ENCODE data around the gene TCF7L2.
A peak's percentile ranks its signal among the peaks of the same experiment; 100 is the strongest.
"Not testable (repeated sequence)": the region's sequence is repeated elsewhere in the genome, so short reads cannot be mapped to it uniquely, and the experiment has no call there.

TCF7L2 gene

DNA sequence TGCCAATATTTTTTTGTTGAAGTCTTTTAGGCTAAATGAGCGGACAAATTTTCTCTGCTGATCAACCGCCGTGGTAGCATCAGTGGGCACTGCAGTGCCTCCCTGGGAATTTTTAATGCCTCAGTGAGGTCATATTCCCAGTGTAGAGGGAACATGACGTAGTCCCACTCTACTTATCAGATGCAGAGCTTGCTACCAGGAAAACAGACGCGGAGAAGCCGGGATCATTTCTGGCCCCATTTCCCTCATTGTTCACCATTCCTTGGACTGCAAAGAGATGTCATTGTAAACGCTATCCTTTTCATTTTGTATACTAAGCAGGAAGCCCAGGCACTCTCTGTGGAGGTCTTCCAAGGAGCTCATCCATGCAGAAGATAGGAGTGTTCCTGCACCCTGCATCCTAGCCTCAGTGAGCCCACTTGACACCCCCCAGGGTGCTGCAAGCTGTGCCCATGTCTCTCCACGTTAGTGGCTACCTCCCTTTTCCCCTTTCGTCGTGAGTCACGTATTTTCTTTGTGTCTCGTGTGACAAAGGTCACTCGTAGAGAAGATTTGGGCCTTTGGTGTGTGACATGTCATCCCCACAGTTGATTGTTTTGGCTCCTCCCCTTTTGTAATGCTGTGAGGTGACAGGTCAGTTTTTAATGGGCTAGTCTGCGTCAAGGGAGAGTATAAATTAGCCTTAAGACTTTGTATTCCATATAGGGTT lies 145.5 kb downstream of the TCF7L2 start:
- no peaks in the 10 kb centered on the region for H3K27me3 ChIP-seq (ENCODE audit: low read depth)
- no peak overlapping the region for H3K4me3 ChIP-seq
- in situ Hi-C loops (cut with MboI; ENCODE audit: low sequenced_read_pairs) = no loop called here
- peaks cover 11% of the 10 kb centered on the region for H3K4me1 ChIP-seq
- no peaks in the 10 kb centered on the region for H3K9me3 ChIP-seq
- no peak for DNase-seq (ENCODE audit: low spot score in 2 of 2)
- H3K36me3 ChIP-seq (replicated peaks) = 0 out of 2 replicates have a peak, but pooled peaks cover 3% of the 10 kb centered on the region

DNA sequence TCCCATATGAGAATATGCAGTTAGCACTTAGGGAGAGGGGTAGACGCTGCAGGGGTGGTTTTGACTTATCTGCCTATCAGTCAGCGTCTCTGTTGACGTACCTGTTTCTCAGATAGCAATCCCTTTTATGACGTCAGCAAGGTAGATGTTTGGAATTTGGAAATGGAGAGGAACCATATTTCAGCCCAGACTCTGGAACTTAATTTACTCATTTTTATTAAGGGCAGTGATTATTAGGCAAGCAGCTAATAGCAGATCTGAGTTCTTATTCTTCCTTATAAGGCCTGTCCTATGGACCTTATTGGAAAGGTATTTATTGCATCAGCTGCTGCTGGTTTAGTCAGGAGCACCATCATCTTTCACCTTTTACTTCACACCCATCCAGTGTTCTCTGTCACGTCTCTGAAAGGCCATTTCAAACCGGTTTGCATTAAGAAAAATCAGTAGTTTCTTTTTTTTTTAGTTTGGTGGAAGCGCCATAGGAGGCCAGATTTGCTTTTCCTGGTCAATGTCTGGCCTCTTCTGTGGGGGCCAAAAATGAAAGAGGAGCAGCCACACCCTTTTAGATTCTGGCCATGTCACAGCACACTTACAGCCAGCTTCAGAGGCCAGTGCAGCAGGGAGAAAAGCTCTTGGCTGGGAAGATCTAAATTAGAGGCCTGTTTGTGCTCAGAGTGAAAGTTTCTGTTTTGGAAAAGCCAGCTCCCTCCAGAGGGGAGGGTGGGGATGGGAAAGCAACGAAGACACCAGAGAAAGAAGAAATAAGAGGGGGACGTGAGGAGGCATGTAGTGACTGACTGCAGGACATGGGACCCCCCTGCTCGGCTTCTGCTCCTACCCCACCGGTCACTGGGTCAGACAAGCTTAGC lies 146.3 kb downstream of the TCF7L2 start:
- Histone ChIP-seq H3K9me3 (no peaks in the 10 kb centered on the region), H3K4me1 (peaks cover 11% of the 10 kb centered on the region), H3K36me3 (replicated peaks) (0 out of 2 replicates have a peak, but pooled peaks cover 3% of the 10 kb centered on the region), H3K27me3 (ENCODE audit: low read depth) (no peaks in the 10 kb centered on the region), H3K4me3 (no peak overlapping the region)
- in situ Hi-C loops (cut with MboI; ENCODE audit: low sequenced_read_pairs) = no loop called here
- no peak for DNase-seq (ENCODE audit: low spot score in 2 of 2)

DNA sequence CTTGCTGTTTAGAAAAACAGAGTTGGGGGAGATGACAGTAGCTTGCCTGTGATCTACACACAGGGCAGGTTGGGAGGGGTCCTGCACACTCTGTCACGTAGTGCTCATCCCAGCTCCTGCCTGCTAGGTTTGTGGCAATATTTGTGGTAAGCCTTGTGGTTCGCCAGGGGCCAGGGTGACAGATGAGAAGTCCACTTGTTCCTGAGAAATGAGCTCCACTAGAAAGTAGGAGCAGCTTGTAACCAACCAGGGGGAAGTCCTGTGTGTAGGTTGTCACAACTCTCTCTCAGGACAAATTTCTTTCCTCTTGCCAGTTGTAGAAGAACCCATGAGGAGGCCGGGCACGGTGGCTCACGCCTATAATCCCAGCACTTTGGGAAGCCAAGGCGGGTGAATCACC lies 147.0 kb downstream of the TCF7L2 start:
- DNase-seq (ENCODE audit: low spot score in 2 of 2) = no peak
- H3K4me1 ChIP-seq = peaks cover 11% of the 10 kb centered on the region
- H3K36me3 ChIP-seq (replicated peaks) = 0 out of 2 replicates have a peak, but pooled peaks cover 3% of the 10 kb centered on the region
- H3K9me3 ChIP-seq = no peaks in the 10 kb centered on the region
- in situ Hi-C loops (cut with MboI; ENCODE audit: low sequenced_read_pairs) = no loop called here
- no peak overlapping the region for H3K4me3 ChIP-seq
- H3K27me3 ChIP-seq (ENCODE audit: low read depth) = no peaks in the 10 kb centered on the region

DNA sequence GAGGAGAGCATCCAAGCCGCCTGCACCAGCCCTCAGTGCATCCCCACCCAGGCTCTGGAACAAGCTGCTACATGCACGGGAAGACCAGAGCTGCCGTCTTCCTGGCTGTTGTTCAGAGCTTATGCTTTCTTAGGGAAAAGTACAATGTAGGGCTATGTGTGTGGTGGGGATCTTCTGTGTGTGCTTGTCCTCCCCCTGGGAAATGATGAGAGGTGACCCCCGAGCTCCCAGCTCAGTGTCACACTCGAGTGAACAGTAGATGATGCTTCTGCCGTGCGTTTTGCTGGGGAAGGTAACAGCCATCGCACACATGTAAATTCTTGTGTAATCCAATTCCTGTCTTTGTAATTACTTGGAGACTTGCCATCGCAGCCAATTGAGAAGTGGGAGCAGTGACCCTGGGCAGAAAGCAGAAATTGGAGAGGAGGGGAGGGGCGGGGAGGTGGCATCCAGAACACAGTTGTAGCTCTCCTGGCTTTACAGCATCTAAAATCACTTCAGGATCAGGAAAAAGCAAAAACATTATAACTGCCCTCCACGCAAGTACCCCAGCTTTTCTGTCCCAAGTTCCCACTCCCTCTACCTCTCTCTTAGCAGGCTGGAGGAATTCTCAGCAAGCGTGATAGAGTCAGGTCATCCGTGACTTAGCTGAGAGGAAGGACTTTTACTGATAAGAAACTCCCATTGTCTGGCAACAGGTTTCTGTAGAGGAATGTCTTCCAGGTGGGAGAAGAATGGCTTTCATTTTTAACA lies 149.6 kb downstream of the TCF7L2 start:
- in situ Hi-C loops (cut with MboI; ENCODE audit: low sequenced_read_pairs) = no loop called here

GRCh38 chr10:113100281-113100680 lies 150.2 kb downstream of the TCF7L2 start:
- Histone ChIP-seq H3K4me1 (no peaks in the 10 kb centered on the region; the same call in 1 of the 2 replicates), H3K4me3 (no peak overlapping the region), H3K36me3 (replicated peaks) (no peaks in the 10 kb centered on the region), H3K27me3 (ENCODE audit: low read depth) (no peaks in the 10 kb centered on the region), H3K9me3 (no peaks in the 10 kb centered on the region)
- no peak for DNase-seq (ENCODE audit: low spot score in 2 of 2)
- in situ Hi-C loops (cut with MboI; ENCODE audit: low sequenced_read_pairs) = no loop called here

More for the DNA sequence above, 149.6 kb downstream of the TCF7L2 start:
- H3K27me3 ChIP-seq (ENCODE audit: low read depth) = no peaks in the 10 kb centered on the region
- DNase-seq (ENCODE audit: low spot score in 2 of 2) = peak in 1 of 2 experiments; percentile 45
- no peaks in the 10 kb centered on the region for H3K36me3 ChIP-seq (replicated peaks)
- H3K9me3 ChIP-seq = no peaks in the 10 kb centered on the region
- H3K4me1 ChIP-seq = no peaks in the 10 kb centered on the region; the same call in 1 of the 2 replicates
- H3K4me3 ChIP-seq = no peak overlapping the region

DNA sequence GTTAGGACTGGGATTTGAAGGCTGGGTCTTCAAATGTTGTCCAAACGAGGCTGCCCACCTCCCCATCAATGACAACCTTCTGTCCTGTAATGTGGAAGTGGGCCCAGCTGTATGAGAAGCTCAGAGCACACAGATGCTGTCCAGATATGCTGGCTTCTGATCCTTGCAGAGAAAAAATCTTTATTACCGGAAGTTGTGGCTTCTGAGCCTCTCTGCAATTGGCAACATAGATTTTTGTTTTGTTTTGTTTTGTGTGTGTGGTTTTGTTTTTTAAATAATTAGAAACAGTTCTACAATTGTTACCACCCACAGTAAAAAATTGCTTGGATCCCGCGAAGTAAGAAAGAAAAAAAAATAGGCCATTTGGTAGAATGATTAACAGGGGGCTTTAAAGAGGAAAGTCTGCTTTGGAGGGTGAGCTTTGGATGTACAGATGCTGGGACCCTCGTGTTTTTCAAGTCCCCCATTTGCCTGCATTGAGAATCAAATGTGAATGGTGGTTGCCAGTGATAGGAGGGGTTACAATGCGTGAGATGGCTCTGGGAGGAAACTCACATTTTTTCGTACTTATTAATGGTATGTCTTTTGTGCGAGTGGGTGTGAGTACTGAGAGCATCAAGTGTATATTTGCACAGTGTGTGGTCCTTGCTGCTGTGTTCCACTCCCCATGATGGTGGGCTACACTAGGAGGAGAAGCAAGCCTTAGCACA lies 153.2 kb downstream of the TCF7L2 start:
- H3K4me1 ChIP-seq = peaks cover 6% of the 10 kb centered on the region
- no peak for DNase-seq (ENCODE audit: low spot score in 2 of 2)
- H3K4me3 ChIP-seq = no peak overlapping the region
- H3K27me3 ChIP-seq (ENCODE audit: low read depth) = no peaks in the 10 kb centered on the region
- in situ Hi-C loops (cut with MboI; ENCODE audit: low sequenced_read_pairs) = no loop called here
- no peaks in the 10 kb centered on the region for H3K36me3 ChIP-seq (replicated peaks)
- H3K9me3 ChIP-seq = no peaks in the 10 kb centered on the region

GRCh38 chr10:113104047-113104446 lies 154.0 kb downstream of the TCF7L2 start:
- Histone ChIP-seq H3K4me3 (no peak overlapping the region), H3K4me1 (peaks cover 14% of the 10 kb centered on the region), H3K9me3 (no peaks in the 10 kb centered on the region), H3K36me3 (replicated peaks) (no peaks in the 10 kb centered on the region), H3K27me3 (ENCODE audit: low read depth) (no peaks in the 10 kb centered on the region)
- no peak for DNase-seq (ENCODE audit: low spot score in 2 of 2)
- in situ Hi-C loops (cut with MboI; ENCODE audit: low sequenced_read_pairs) = no loop called here

- DNase-seq (ENCODE audit: low spot score in 2 of 2) = peak; percentile 44 to 87
These were observed 158.3 kb downstream of the TCF7L2 start for GRCh38 chr10:113108194-113108835.

DNA sequence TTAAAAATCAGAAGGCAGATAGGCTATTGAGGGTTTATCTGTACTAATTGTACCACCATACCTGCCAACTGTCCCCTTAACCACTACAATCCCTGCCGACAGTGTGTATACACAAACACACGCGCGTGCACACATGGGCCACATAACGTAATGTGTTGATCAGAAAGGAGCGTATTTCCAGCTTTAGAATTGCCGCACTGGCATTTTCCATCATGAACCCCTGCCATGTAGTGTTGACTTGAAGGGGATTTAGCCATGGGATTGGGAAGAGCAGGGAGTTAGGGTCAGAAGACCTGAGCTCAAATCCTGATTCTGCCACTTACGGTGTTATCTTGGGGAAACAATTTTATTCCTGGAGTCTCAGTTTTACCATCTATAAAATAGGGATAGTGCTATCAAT lies 158.9 kb downstream of the TCF7L2 start:
- H3K27me3 ChIP-seq (ENCODE audit: low read depth) = no peaks in the 10 kb centered on the region
- H3K9me3 ChIP-seq = no peaks in the 10 kb centered on the region
- in situ Hi-C loops (cut with MboI; ENCODE audit: low sequenced_read_pairs) = no loop called here
- peaks cover 14% of the 10 kb centered on the region for H3K4me1 ChIP-seq
- H3K36me3 ChIP-seq (replicated peaks) = no peaks in the 10 kb centered on the region
- H3K4me3 ChIP-seq = no peak overlapping the region
- no peak for DNase-seq (ENCODE audit: low spot score in 2 of 2)

More at GRCh38 chr10:113108194-113108835, 158.3 kb downstream of the TCF7L2 start:
- H3K4me1 ChIP-seq = peaks cover 14% of the 10 kb centered on the region
- in situ Hi-C loops (cut with MboI; ENCODE audit: low sequenced_read_pairs) = no loop called here
- no peaks in the 10 kb centered on the region for H3K36me3 ChIP-seq (replicated peaks)
- no peaks in the 10 kb centered on the region for H3K27me3 ChIP-seq (ENCODE audit: low read depth)
- no peaks in the 10 kb centered on the region for H3K9me3 ChIP-seq
- no peak overlapping the region for H3K4me3 ChIP-seq

- peaks cover 14% of the 10 kb centered on the region for H3K4me1 ChIP-seq
- H3K36me3 ChIP-seq (replicated peaks); H3K9me3 ChIP-seq; H3K27me3 ChIP-seq (ENCODE audit: low read depth); H3K4me3 ChIP-seq; DNase-seq (ENCODE audit: low spot score in 2 of 2); in situ Hi-C loops (cut with MboI; ENCODE audit: low sequenced_read_pairs): not testable (repeated sequence)
These were observed 159.4 kb downstream of the TCF7L2 start for GRCh38 chr10:113109482-113109881.

DNA sequence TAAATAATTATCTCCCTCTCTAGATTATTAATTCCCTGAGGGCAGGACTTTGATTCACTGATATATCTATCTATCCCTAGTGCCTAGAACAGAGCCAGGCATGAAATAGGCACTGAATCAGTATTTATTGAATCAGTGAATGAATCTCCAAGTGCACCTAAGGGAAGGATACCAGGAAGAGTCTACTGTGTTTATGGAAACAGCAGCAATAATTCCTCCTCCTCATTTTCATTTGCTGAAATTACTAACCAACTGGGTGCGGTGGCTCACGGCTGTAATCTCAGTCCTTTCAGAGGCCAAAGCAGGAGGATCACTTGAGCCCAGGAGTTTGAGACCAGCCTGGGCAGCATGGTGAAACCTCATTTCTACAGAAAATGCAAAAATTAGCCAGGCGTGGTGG lies 161.2 kb downstream of the TCF7L2 start:
- DNase-seq (ENCODE audit: low spot score in 2 of 2) = no peak
- Histone ChIP-seq H3K9me3 (no peaks in the 10 kb centered on the region), H3K4me1 (peaks cover 14% of the 10 kb centered on the region), H3K4me3 (no peak overlapping the region), H3K27me3 (ENCODE audit: low read depth) (no peaks in the 10 kb centered on the region), H3K36me3 (replicated peaks) (no peaks in the 10 kb centered on the region)
- in situ Hi-C loops (cut with MboI; ENCODE audit: low sequenced_read_pairs) = no loop called here

DNA sequence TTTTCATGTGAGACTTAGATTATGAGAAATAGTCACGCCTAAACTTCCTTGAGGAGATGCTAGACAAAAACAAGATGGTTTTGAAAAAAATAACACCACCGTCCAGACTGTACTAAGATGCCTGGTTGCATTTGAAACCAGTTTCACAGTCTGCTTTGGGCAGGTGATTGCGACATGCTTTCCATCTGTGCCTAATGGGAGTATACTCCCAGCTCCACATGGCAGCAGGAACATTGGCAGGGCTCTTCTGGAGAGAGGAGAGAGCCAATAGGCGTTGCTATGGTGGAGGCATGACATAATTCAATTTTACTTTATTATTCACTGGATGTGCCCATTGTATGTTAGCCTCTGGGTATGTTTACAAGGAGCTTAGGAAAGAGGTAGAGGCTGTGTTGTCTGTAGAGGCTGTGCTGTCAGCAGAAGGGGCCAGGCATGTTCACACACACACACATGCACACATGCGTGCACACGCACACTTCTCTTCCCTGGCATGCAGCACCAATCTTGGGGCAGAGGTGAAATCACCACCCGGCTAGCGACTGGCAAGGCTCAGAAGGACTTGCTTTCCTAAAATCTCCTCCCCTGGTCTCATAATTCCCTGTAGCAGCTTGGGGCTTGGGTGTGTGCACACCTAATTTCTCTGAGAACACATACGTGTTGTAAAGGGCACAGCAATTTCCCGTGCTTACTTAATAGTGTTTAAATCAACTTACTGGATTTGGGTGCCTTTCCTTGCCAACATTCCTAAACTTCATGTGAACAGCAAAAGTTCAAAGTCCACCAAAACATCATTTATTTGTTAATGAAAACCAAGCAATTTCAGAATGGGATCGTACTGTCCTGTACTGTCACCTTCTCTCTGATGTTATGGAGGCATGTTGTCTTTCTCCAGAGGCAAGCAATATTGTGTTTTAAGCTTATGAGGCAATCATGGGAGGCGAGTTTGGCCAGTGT lies 162.1 kb downstream of the TCF7L2 start:
- Histone ChIP-seq H3K4me1 (peaks cover 14% of the 10 kb centered on the region), H3K9me3 (no peaks in the 10 kb centered on the region), H3K4me3 (no peak overlapping the region), H3K27me3 (ENCODE audit: low read depth) (no peaks in the 10 kb centered on the region), H3K36me3 (replicated peaks) (no peaks in the 10 kb centered on the region)
- no peak for DNase-seq (ENCODE audit: low spot score in 2 of 2)
- in situ Hi-C loops (cut with MboI; ENCODE audit: low sequenced_read_pairs) = no loop called here

Measured in HAP-1 (cell line).